ENCODE measurements around the gene THPO.

- no peak for TF ChIP-seq CTCF (IDR thresholded peaks at IDR 0.05; ENCODE audit: low read length)
- no peak for TF ChIP-seq EZH2 (IDR thresholded peaks at IDR 0.05; ENCODE audit: borderline replicate concordance, low read length)
Measured at GRCh38 chr3:184426691-184427141, 48.7 kb upstream of the THPO start.
